Medulla oblongata (tissue), 1 donor: ENCODE results near the gene FARS2.

Experiments used
- DNase-seq: peaks from one replicate; pipeline ENCODE4 v3.0.0-alpha.2; 2015; ENCODE audit errors: extremely low spot score

The FARS2 gene

GRCh38 chr6:5466281-5467136 lies 205.2 kb downstream of the FARS2 start:
- DNase-seq: peak; percentile 17

- no peak for DNase-seq
Observed at GRCh38 chr6:5468586-5468985, 207.3 kb downstream of the FARS2 start.

GRCh38 chr6:5469101-5469846 lies 208.0 kb downstream of the FARS2 start:
- DNase-seq: no peak

- DNase-seq: peak; percentile 74
Observed at GRCh38 chr6:5471044-5471443, 209.7 kb downstream of the FARS2 start.

- no peak for DNase-seq
Observed at GRCh38 chr6:5471637-5472398, 210.5 kb downstream of the FARS2 start.

- DNase-seq: no peak
Observed at GRCh38 chr6:5472571-5472970, 211.3 kb downstream of the FARS2 start.

DNA sequence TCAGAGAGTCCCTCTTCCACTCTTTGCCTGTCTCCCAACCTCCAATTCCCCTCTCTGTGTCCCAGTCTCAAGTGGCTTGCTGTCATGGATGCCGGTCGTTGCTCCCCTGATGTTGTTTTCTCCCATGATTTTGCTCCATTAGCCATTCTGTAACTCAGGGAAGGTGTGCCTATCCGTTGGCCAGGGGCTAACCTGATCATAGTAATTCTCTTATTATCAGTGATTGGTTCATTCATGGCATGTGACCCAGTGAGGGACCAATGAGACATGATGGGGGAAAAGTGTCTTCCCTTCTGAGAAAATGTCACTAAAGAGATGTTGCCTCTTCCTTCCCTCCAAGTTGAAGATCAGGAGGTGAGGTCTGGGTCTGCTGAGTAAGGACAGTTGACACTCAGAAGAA lies 214.5 kb downstream of the FARS2 start:
- no peak for DNase-seq

DNA sequence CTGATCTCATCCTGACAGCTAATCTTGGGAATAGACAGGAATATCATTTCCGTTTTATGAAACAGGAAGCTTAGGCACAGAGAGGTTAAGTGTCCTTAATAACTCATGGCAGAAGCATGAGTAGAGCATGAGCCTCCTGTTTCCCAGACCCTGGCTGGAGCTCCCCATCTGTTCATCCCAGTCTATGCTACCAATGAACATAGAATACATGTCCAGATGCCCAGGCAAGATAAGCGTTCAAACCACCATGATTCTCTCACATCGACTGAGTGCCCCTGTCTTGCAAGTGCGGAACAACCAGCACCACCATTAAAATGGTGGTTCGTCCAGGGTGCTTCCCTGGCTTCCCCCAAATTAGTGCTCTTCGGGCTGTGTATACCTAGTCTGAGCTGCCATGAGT lies 217.1 kb downstream of the FARS2 start:
- DNase-seq: no peak

DNA sequence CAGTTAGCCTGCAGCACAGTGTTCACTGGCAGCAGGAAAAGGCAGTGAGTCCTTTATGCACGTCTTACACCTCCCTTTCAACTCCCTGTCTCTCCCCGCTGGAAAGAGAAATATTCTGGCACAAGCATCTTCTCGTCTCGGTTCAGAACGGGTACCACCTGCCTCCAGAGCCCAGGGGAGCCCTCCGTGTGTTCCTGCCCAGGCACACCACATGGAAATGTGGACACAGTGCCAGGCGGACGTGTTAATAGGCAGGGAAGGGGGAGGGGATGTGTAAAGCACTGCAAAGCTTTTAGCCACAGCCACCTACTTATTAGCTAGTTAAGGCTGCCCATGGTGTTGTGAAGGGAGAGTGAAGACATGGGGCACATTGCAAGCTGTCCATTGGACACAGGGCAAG lies 219.7 kb downstream of the FARS2 start:
- peak; percentile 38 for DNase-seq

- DNase-seq: no peak
Observed at GRCh38 chr6:5481750-5482149, 220.4 kb downstream of the FARS2 start.

- DNase-seq: no peak
Observed at GRCh38 chr6:5482619-5483018, 221.3 kb downstream of the FARS2 start.

DNA sequence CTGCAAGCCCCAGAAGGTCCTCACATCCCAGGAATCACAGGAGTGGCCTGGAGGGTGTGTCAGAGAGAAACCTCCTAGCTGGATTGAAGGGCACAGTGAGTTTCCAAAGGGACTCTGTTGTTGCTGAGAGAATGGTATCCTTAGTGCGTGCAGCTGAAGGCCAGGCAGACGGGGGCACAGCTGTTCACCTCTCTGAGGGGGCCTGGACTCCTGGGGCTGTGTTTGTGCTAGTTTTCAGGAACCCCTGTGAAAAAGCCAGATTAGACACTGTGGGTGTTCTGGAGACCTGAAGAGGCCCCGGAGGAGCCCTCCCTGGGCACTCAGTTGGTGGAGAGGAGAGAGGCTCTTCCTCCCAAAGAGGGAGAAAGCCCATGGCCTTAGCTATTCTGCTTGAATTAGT lies 223.4 kb downstream of the FARS2 start:
- DNase-seq: no peak

- no peak for DNase-seq
Observed at GRCh38 chr6:5486214-5486613, 224.9 kb downstream of the FARS2 start.

DNA sequence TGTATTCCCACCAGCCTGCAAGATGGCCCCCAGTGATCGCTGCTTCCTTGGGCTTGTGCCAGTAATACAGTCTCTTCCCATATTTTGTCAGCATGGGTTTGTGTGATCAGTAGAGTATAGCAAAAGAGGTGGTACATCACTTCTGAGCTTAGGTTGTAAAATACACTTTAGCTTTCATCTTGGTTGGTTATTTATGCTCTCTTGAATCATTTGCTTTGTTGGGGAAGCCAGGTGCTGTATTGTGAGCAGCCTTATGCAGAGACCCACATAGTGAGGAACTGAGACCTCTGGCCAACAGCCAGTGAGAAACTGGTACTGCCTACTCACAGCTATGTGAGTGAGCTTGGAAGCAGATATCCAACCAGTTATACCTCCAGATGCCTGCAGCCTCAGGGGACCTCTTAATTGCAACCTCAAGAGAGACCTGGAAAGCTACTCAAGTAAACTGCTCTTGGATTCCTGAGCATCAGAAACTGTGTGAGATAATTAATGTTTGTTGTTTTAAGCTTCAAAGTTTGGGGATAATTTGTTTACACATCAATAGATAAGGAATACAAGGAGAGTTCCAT lies 229.3 kb downstream of the FARS2 start:
- no peak for DNase-seq

- no peak for DNase-seq
Observed at GRCh38 chr6:5492356-5492755, 231.0 kb downstream of the FARS2 start.

DNA sequence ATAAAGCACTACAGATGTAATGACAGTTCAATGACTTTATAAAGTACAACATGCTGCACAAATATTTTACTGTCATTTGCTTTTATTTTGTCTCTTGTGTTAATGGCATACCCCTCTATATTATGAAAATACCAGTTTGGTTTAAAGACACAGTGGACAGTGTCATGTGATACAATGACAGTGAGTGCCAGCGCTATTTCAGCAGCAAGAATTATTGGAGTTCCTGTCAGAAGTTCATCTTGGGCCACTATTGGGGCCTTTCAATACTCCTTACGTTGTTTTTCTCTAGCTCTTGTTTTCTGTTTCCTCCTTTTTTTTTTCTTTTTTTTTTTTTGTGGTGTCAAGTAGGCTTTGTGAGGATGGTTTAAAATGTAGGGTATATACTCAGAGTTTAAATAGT lies 232.5 kb downstream of the FARS2 start:
- no peak for DNase-seq

- DNase-seq: no peak
Observed at GRCh38 chr6:5497896-5498578, 236.7 kb downstream of the FARS2 start.

DNA sequence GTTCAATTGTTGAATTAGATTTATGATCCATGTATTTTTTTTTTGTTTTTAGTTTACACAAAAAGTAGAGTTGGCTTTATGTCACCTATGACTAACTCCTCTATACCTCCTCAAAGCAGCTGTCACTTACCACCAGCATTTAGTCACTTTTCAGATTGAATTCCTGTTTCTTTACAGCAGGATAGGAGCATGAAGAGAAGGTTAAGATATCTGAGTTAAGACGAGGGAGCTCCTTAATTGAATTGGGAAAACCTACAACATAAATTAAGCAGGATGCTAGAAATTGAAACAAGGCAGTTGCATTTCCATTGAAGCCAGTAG lies 237.2 kb downstream of the FARS2 start:
- no peak for DNase-seq

GRCh38 chr6:5499644-5500306 lies 238.5 kb downstream of the FARS2 start:
- peak; percentile 30 for DNase-seq

GRCh38 chr6:5501837-5502236 lies 240.5 kb downstream of the FARS2 start:
- no peak for DNase-seq

GRCh38 chr6:5504078-5504477 lies 242.8 kb downstream of the FARS2 start:
- no peak for DNase-seq
